Fibroblast of lung (primary cell): ENCODE data around the gene HSD17B12.

Experiments
- CTCF ChIP-seq, 2 donors: IDR thresholded peaks in 1 of 2; conservative IDR thresholded peaks in 1 of 2; 1 replicate in 1 of 2; 2 replicates in 1 of 2; pipeline ENCODE4 v1.5.1; 2011 to 2012; ENCODE audit warnings: low read length in 2 of 2, control low read depth in 1 of 2, inconsistent platforms in 1 of 2, low read depth in 1 of 2, mild to moderate bottlenecking in 1 of 2
- EZH2 ChIP-seq: IDR thresholded peaks from 2 replicates; pipeline ENCODE4 v1.5.1; 2012; ENCODE audit warnings: low read length, control low read depth, mild to moderate bottlenecking; ENCODE audit errors: missing control alignments

DNA sequence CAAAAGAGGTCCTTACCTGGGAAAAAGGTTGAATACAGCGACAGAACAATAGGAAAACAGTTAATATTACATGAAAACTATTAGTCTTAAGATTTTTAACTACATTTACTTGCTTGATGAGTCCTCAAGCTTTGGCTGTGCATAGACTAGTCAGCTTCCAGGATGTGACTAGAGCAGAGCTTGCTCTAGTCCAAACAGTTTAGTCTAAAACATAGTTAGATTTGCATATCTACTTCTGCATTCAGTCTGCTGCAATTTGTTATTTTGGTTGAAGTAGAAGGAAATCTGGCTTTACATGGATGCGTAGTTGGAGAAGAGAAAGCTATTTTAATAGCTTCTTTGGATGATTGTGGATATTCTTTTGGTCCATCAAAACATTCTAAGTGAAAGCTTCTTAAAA, 104.8 kb downstream of the HSD17B12 start:
- TF ChIP-seq CTCF (conservative IDR thresholded peaks at IDR 0.05 in 1 of 2, IDR thresholded peaks at IDR 0.05 in 1 of 2; ENCODE audit: low read depth in 1 of 2, low read length in 2 of 2) (no peak), EZH2 (no peak)
